HepG2 (cell line): ENCODE data around the gene WDR47. TPM values are rescaled to one million over a fixed set of nuclear protein-coding genes. Genes with fewer than 3 reads are reported as not detected.

Experiments used
- CCDC6 ChIP-seq: sonication (generic); formaldehyde crosslinking; IDR thresholded peaks from 2 replicates; pipeline ENCODE4 v1.8.1; 2022; ENCODE audit warnings: mild to moderate bottlenecking, missing genetic modification reagents, moderate library complexity
- KLF11 ChIP-seq: IDR thresholded peaks from 2 replicates; pipeline ENCODE4 v1.6.1; 2016; ENCODE audit warnings: missing compliant biosample characterization
- MAFK ChIP-seq, 2 experiments: IDR thresholded peaks in 1 of 2; conservative IDR thresholded peaks in 1 of 2; 2 replicates each; pipeline ENCODE4 v1.6.1; 2011; ENCODE audit warnings: improper control_type of control experiment in 2 of 2, low read length in 2 of 2
- MATR3 ChIP-seq: sonication (generic); formaldehyde crosslinking; IDR thresholded peaks from 2 replicates; pipeline ENCODE4 v1.4.0; 2020; ENCODE audit warnings: missing genetic modification reagents
- MZF1 ChIP-seq: sonication (generic); formaldehyde crosslinking; IDR thresholded peaks from 2 replicates; pipeline ENCODE4 v1.8.1; 2023; ENCODE audit warnings: mild to moderate bottlenecking, missing genetic modification reagents, borderline replicate concordance
- NFE2L1 ChIP-seq: sonication (generic); formaldehyde crosslinking; IDR thresholded peaks from 2 replicates; pipeline ENCODE4 v1.4.0; 2020; ENCODE audit warnings: missing genetic modification reagents, mild to moderate bottlenecking, borderline replicate concordance
- NFKBIZ ChIP-seq: IDR thresholded peaks from 2 replicates; pipeline ENCODE4 v1.6.1; 2018; ENCODE audit warnings: missing genetic modification reagents, missing compliant biosample characterization
- RXRA ChIP-seq: sonication (generic); formaldehyde crosslinking; IDR thresholded peaks from 2 replicates; pipeline ENCODE4 v1.5.1; 2020; ENCODE audit warnings: missing genetic modification reagents
- ZBTB21 ChIP-seq: sonication (generic); formaldehyde crosslinking; IDR thresholded peaks from 2 replicates; pipeline ENCODE4 v1.4.0; 2020; ENCODE audit warnings: missing genetic modification reagents
- ZC3H4 ChIP-seq: sonication (generic); formaldehyde crosslinking; IDR thresholded peaks from 2 replicates; pipeline ENCODE4 v1.4.0; 2020; ENCODE audit warnings: missing genetic modification reagents, borderline replicate concordance
- ZEB1 ChIP-seq: IDR thresholded peaks from 2 replicates; pipeline ENCODE4 v1.6.1; 2012; ENCODE audit warnings: mild to moderate bottlenecking, low read depth, inconsistent platforms; ENCODE audit not compliant: insufficient replicate concordance
- ZNF20 ChIP-seq: sonication (generic); formaldehyde crosslinking; IDR thresholded peaks from 2 replicates; pipeline ENCODE4 v1.4.0; 2020; ENCODE audit warnings: mild to moderate bottlenecking, moderate library complexity, missing genetic modification reagents
- ZNF224 ChIP-seq: sonication (generic); formaldehyde crosslinking; IDR thresholded peaks from 2 replicates; pipeline ENCODE4 v1.5.0; 2020; ENCODE audit warnings: mild to moderate bottlenecking, missing genetic modification reagents
- ZNF225 ChIP-seq: sonication (generic); formaldehyde crosslinking; IDR thresholded peaks from 2 replicates; pipeline ENCODE4 v1.4.0; 2020; ENCODE audit warnings: mild to moderate bottlenecking, missing genetic modification reagents
- ZNF317 ChIP-seq: sonication (generic); formaldehyde crosslinking; IDR thresholded peaks from 2 replicates; pipeline ENCODE4 v1.5.0; 2020; ENCODE audit warnings: mild to moderate bottlenecking, missing genetic modification reagents
- ZNF382 ChIP-seq: sonication (generic); formaldehyde crosslinking; IDR thresholded peaks from 2 replicates; pipeline ENCODE4 v1.5.0; 2020; ENCODE audit warnings: missing genetic modification reagents, mild to moderate bottlenecking, borderline replicate concordance
- ZNF446 ChIP-seq: sonication (generic); formaldehyde crosslinking; IDR thresholded peaks from 2 replicates; pipeline ENCODE4 v1.5.0; 2020; ENCODE audit warnings: mild to moderate bottlenecking, missing genetic modification reagents
- polyA plus RNA-seq, 8 experiments: library from polyadenylated mRNA; depleted of rRNA in 3 of 8; stranded (reverse) in 7 of 8; unstranded in 1 of 8; fragments of >200 nt; fragmentation: Illumina TruSeq in 4 of 8; extraction: Trizol in 4 of 8; gene quantifications; 2 replicates each; pipeline versions ENCODE4 v1.2.1 to v1.2.3, GENCODE V29; 2011 to 2016; ENCODE audit warnings: low read depth in 4 of 8, missing spikeins in 1 of 8, mixed read lengths in 1 of 8; ENCODE audit not compliant: insufficient read depth in 1 of 8
- total RNA-seq, 5 experiments: library from RNA; depleted of rRNA; stranded (reverse); fragments of >200 nt; fragmentation: Illumina TruSeq; extraction: Trizol; gene quantifications; 2 replicates each; pipeline ENCODE4 v1.2.3, GENCODE V29; 2016; ENCODE audit warnings: low read depth in 1 of 5
- TF ChIP-seq, protein P1 (sequence below): sonication (generic); formaldehyde crosslinking; IDR thresholded peaks from 2 replicates; pipeline ENCODE4 v1.9.0; 2021; ENCODE audit warnings: missing genetic modification reagents, mild to moderate bottlenecking, borderline replicate concordance
- TF ChIP-seq, protein P2 (sequence below): sonication (generic); formaldehyde crosslinking; IDR thresholded peaks from 2 replicates; pipeline ENCODE4 v1.5.0; 2020; ENCODE audit warnings: missing genetic modification reagents
- TF ChIP-seq, protein P3 (sequence below): IDR thresholded peaks from 2 replicates; pipeline ENCODE4 v1.6.1; 2016; ENCODE audit warnings: missing biosample characterization, missing genetic modification reagents, low read depth
- TF ChIP-seq, protein P4 (sequence below): sonication (generic); formaldehyde crosslinking; conservative IDR thresholded peaks from 2 replicates; pipeline ENCODE4 v1.4.0; 2020; ENCODE audit warnings: missing genetic modification reagents

Gene WDR47
- total and polyA plus RNA-seq, 2 of the 13 experiments (the other 11 are each of a cell fraction or from before 2014, with no cell fraction given), result 4.3 to 5.9 TPM

DNA sequence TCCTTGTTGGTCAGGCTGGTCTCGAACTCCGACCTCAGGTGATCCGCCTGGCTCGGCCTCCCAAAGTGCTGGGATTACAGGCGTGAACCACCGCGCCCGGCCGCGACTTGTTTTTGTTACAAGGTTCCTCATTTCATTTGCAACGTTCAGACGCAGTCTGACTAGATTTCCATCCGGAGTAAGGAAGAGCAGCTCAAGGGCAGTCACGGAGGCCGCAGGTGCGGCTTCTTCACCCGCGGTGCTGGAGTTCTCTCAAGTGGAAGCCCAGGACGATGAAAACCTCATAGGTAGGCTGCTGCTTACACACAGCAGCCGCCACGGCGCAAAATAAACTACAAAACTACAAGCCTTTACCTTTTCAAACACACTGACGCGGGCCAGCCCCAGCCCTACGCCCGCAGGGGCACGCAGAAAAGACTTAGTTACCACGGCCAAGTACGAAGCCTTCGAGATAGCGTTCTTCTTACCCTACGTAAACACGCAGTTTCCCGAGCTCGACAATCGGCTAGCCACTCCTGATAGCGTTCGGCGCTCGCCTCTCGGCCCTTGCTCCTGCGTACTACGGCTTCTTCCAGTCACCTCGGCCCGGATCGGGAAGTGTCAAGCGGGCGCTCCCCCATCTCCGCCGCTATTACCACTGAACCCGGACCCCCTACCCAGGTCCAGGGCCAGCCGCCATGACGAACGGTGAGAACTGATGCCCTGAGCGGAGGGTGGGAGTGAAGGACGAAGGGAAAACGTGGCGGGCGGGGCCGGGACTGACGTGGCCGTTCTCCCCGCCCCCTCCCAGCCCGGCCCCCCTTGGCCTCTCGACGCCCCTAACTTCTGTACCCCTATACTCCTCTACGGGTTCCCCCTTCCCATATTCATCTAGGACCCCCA lies 48.5 kb upstream of the WDR47 start, which contains the start of gene TMEM167B (continued):
- TF ChIP-seq, protein P1, sequence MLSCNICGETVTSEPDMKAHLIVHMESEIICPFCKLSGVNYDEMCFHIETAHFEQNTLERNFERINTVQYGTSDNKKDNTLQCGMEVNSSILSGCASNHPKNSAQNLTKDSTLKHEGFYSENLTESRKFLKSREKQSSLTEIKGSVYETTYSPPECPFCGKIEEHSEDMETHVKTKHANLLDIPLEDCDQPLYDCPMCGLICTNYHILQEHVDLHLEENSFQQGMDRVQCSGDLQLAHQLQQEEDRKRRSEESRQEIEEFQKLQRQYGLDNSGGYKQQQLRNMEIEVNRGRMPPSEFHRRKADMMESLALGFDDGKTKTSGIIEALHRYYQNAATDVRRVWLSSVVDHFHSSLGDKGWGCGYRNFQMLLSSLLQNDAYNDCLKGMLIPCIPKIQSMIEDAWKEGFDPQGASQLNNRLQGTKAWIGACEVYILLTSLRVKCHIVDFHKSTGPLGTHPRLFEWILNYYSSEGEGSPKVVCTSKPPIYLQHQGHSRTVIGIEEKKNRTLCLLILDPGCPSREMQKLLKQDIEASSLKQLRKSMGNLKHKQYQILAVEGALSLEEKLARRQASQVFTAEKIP (CRISPR knock-in tag), result no peak
- TF ChIP-seq CCDC6 (CRISPR knock-in tag) (peak; percentile 78), MATR3 (CRISPR knock-in tag) (no peak), ZNF224 (CRISPR knock-in tag) (no peak), ZEB1 (peak; percentile 28), MZF1 (no peak), RXRA (peak; percentile 84), ZNF317 (CRISPR knock-in tag) (peak; percentile 73), NFE2L1 (CRISPR knock-in tag) (no peak), ZBTB21 (peak; percentile 50; the same call in 1 of the 2 replicates), ZNF382 (no peak), ZNF20 (0 out of 2 replicates have a peak, but pooled peaks have one; percentile 55), ZC3H4 (CRISPR knock-in tag) (no peak), ZNF446 (CRISPR knock-in tag) (no peak), NFKBIZ (CRISPR knock-in tag) (peak; percentile 82), KLF11 (no peak; the same call in 1 of the 2 replicates), MAFK (conservative IDR thresholded peaks at IDR 0.05 in 1 of 2, IDR thresholded peaks at IDR 0.05 in 1 of 2; ENCODE audit: low read length in 2 of 2) (peak; percentile 24 to 63; a peak in 2 of 4 replicates), ZNF225 (CRISPR knock-in tag) (peak; percentile 72; the same call in 1 of the 2 replicates)
- TF ChIP-seq, protein P2, sequence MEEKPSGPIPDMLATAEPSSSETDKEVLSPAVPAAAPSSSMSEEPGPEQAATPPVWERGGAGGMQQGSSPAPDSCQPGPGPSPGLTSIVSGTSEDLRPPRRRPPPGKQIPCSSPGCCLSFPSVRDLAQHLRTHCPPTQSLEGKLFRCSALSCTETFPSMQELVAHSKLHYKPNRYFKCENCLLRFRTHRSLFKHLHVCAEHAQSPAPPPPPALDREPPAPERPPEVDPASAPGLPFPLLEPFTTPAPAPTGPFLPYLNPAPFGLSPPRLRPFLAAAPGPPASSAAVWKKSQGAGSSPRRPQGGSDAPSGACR, result no peak
- TF ChIP-seq, protein P3, sequence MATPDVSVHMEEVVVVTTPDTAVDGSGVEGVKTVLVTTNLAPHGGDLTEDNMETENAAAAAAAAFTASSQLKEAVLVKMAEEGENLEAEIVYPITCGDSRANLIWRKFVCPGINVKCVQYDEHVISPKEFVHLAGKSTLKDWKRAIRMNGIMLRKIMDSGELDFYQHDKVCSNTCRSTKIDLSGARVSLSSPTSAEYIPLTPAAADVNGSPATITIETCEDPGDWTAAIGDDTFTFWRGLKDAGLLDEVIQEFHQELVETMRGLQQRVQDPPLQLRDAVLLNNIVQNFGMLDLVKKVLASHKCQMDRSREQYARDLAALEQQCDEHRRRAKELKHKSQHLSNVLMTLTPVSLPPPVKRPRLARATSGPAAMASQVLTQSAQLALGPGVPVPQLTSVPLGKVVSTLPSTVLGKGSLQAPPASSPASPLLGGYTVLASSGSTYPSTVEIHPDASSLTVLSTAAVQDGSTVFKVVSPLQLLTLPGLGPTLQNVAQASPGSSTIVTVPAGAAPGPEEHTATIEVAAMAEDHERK (CRISPR knock-in tag), result peak; percentile 94
- TF ChIP-seq, protein P4, sequence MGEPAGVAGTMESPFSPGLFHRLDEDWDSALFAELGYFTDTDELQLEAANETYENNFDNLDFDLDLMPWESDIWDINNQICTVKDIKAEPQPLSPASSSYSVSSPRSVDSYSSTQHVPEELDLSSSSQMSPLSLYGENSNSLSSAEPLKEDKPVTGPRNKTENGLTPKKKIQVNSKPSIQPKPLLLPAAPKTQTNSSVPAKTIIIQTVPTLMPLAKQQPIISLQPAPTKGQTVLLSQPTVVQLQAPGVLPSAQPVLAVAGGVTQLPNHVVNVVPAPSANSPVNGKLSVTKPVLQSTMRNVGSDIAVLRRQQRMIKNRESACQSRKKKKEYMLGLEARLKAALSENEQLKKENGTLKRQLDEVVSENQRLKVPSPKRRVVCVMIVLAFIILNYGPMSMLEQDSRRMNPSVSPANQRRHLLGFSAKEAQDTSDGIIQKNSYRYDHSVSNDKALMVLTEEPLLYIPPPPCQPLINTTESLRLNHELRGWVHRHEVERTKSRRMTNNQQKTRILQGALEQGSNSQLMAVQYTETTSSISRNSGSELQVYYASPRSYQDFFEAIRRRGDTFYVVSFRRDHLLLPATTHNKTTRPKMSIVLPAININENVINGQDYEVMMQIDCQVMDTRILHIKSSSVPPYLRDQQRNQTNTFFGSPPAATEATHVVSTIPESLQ (CRISPR knock-in tag), result no peak; the same call in 1 of the 2 replicates
